Colon (tissue), 2 donors: ENCODE results near the gene AMIGO3.
"Not testable (repeated sequence)": the region's sequence is repeated elsewhere in the genome, so short reads cannot be mapped to it uniquely, and the experiment has no call there.

Experiments
- FAIRE-seq: peaks from 2 replicates; lab custom pipeline; 2012; peaks lifted over from hg19 to GRCh38; lab: Jason Lieb, UNC
- donor health status: control.
- donor health status: control.

AMIGO3 gene

GRCh38 chr3:49688338-49689045 lies 31.0 kb downstream of the AMIGO3 start:
- FAIRE-seq: not testable (repeated sequence)

GRCh38 chr3:49687424-49687795 lies 32.1 kb downstream of the AMIGO3 start:
- not testable (repeated sequence) for FAIRE-seq

- FAIRE-seq: not testable (repeated sequence)
Observed at GRCh38 chr3:49686769-49687423, 32.6 kb downstream of the AMIGO3 start.

DNA sequence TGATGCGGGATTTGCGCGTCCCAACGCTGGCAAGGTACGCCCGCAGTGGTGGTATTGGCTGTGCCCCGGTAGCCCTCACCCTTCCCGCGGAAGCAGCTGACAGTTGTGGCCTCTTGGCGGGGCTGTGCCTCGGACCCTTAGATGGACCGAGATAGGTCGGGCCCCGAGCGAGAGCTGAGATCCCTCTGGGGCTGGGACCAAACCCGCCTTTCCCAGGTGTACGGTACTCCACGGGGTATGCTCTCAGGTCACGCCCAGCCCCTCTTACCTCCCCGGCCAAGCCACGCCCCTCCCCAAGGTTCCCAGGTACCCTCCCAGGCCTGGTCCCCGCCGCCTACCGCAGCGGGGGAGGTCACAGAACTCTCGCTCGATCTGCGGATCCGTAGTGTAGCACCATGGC lies 33.1 kb downstream of the AMIGO3 start:
- not testable (repeated sequence) for FAIRE-seq

DNA sequence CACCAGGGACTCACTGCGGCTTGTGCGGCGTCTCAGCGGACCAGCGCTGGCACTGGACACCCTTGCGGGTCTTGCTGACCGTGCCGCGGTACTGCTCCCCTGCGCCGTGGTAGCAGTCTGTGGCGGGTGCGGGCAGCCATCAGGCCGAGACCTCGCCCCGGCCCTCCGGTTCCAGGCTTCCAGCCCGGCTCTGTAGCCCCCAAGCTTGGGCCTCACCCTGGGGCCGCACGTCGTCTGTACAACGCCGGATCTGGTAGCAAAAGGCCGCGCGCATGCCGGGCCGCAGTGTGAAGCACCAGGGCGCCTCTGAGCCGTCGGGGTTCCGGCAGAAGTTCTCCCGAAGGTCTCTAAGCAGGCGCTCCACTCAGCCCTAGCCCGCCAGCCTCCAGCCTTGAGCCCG lies 33.6 kb downstream of the AMIGO3 start:
- not testable (repeated sequence) for FAIRE-seq

GRCh38 chr3:49685103-49685502 lies 34.4 kb downstream of the AMIGO3 start:
- not testable (repeated sequence) for FAIRE-seq

- FAIRE-seq: not testable (repeated sequence)
Observed at GRCh38 chr3:49684453-49684852, 35.0 kb downstream of the AMIGO3 start.

- FAIRE-seq: no peak
Observed at GRCh38 chr3:49683162-49683561, 36.3 kb downstream of the AMIGO3 start.

DNA sequence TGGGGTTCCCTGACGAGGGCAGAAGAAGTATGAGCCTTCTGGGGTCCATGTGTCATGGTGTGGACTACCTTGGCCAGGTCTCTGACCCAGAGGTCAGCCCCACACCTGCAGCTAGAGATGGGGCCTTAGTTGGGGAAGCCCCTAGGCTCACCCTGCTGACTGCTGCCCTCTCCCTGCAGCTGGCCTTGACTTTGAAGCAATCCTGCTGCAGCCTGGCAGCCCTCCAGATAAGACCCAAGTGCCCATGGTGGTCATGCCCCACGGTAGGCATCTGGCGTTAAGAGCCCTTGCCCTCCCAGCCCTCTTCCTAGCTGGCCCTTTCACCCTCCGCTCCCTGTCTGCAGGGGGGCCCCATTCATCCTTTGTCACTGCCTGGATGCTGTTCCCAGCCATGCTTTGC lies 37.9 kb downstream of the AMIGO3 start:
- FAIRE-seq: no peak

DNA sequence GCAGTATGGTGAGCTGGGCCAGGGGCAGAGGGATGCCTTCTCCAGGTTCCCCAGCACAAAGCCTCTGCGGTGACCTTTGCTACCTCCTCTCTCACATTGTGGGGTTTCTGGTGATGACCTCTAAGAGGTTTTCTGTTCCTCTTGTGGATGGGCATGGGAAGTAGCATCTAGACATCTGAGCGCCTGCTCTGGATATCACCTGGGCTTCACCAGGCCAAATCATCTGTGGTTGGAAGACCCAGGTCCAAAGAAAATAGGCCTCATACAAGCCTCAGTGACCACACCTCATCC lies 38.3 kb downstream of the AMIGO3 start:
- FAIRE-seq: no peak

GRCh38 chr3:49680493-49681231 lies 38.8 kb downstream of the AMIGO3 start:
- FAIRE-seq: no peak

DNA sequence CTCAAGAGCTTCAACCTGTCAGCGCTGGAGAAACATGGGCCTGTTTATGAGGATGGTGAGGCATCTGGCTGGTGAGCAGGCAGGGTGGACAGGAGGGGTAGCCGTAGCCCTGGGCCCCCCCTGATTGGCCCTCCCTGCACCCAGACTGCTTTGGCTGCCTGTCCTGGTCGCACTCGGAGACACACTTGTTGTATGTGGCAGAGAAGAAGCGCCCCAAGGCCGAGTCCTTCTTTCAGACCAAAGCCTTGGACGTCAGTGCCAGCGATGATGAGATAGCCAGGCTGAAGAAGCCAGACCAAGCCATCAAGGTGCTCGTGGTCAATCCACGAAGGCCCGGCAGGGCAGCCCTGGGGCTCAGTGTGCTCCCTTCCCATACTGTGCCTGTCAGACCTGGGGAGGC lies 43.6 kb downstream of the AMIGO3 start:
- no peak for FAIRE-seq

DNA sequence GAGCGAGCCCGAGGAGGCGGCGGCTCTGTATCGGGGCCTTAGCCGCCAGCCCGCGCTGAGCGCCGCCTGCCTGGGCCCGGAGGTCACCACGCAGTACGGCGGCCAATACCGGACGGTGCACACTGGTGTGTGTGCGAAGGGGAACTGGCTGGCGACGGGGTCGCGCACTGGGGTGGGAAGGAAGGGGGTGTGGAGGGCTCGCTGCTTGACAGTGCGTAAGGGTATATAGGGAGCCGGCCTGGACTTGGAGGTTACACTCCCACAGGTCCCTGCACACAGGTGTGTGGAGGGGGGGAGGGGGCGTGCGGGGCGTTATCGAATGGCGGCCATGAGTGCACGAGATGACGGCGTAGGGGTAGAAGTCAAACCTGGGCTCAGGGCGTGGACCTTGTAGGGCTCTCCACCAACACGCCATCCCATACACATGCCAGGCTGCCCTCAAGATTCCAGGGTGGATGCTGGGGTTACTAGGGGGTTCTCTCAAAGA lies 44.9 kb downstream of the AMIGO3 start:
- FAIRE-seq: no peak

DNA sequence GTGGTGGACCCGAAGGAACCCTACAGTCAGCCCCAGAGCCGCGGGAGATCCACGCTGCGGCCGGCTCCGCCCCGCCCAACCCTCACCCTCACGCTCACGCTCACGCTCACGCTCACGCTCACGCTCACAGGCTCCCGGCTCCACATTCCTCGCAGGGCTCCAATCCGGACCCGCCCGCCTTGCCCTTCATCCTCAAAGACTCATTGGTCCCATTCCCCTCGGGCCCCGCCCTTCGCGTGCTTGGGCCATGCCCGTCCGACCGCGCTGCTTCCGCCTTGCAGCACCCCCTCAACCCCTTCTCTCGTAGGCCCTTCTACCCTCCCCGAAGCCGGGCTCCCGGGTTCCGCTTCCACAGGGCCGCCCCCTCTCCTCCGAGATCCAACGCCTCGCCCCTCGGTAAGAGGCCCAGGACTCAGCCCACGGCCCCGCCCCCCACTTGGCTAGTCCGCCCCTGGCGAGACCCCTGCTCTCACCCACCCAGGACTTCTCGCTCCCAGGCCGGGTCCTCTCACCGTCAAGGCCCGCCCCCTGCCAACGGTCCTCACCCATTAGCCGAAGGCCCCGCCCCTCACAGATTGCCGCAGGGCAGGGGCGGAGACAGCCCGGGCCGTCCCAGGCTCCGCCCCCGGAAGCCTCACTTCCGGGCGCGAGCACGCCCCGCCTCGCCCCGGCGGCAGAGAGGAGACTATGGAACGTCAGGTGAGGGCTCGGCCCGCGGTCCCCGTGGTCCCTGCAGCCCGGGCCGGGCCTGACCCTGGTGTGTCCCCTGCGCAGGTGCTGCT lies 45.6 kb downstream of the AMIGO3 start, which contains the start of gene APEH:
TSS of gene APEH (plus strand) at position 637 of the 782 bp plus-strand sequence. CDS start at position 688, 51 bp downstream.
- no peak for FAIRE-seq

GRCh38 chr3:49673121-49673714 lies 46.3 kb downstream of the AMIGO3 start:
- no peak for FAIRE-seq

DNA sequence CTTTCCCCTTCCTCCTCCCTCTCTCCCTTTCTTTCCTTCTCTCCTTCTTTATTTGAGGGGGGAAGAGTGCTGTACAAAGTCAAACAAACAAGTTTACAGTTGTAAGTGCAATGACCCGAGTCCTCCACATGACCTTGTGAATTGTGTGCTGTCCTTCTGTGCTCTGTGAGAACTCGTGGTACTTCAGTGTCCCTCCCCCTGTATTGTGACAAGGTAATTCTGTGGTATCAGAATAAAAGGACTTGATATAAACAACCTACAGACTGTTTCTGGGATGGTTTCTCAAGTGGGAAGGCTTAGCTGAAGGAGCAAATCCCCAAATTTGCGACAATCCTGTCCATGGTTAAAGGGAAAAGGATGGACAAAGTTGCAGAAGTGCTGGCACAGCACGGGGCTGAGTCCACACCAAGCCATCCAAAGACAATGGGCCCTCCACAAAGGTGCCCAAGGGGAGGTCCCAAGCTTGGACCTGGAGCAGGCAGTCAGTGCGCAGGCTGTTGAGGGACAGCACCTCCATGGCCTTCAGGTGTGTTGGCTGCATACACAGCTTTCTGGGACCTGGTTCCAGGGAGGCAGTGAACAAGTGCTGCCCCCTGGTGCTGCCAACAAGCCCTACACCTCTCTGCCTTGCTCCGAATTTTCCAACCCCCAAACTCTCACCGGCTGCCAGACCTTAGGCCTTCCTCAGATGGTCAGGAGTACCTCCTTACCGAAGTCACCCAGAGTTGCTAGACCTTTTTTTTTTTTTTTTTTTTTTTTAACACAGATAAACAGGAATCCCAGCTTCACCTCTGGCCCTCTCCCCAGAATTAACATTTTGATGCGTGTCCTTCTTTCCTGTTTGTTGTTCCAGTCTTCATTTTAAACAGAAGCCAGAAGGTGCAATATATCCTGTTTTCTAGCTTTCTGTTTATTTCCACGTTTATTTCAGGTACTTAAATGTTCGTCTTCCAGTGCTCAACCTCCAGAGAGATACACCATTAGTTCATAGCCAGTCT lies 47.9 kb downstream of the AMIGO3 start:
- FAIRE-seq: no peak

GRCh38 chr3:49670940-49671290 lies 48.6 kb downstream of the AMIGO3 start:
- no peak for FAIRE-seq

DNA sequence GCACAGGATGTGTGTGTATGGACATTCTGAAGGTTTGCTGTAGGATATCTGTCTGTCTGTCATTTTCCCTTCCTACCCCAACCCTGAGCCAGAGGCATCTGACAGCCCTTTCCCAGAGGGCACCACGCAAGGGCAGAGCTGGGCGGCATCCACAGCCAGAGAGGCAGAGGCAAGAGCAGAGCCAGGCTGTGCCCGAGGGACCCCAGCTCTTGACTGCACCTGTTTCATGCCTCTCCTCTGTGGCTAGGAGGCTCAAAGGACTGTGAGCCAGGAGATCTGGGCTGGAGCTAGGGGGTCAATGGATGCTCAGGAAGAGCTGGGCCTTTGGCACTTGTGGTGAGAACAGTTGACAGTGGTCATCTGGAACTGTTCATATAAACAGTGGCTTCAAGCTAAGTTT lies 50.1 kb downstream of the AMIGO3 start:
- FAIRE-seq: no peak

DNA sequence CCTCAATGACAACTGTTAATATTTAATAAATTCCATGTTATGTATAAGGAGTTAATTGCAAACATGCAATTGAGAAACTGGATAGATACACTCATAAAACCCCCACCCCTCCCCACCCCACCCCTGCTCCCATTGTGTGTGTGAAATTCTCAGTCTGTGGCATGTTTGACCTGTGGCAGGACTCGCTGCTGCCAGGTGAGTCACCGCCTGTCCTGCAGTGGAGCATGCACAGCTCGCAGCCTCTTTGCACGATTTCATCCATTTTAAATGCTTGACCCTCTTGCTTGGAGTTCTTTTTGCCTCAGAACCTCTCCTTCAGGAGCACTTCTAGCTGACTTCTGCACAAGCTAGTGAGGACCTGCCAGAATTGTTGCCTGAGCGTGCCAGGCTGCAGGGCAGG lies 50.6 kb downstream of the AMIGO3 start:
- no peak for FAIRE-seq

DNA sequence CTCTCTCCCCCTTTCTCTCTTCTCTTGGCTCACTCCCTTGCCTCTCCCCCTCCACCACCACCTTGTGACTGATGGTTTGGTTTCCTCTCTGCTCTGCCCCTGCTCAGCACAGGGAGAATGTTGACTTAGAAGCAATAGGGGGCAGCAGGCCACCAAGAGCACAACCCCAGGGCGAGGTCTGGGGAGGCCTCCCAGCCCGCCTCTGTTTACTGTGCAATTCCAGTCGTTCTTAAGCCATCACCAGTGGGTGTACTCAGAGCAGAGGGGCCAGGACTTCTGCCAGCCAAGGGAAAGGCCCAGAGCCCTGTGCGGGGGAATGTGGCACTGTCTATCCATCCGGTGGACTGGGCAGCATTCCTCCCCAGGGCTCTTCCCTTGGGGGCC lies 51.1 kb downstream of the AMIGO3 start:
- no peak for FAIRE-seq
